Measurements from ENCODE around the gene SEMA3F.
"Not testable (repeated sequence)": the region's sequence is repeated elsewhere in the genome, so short reads cannot be mapped to it uniquely, and the experiment has no call there.

Gene SEMA3F

DNA sequence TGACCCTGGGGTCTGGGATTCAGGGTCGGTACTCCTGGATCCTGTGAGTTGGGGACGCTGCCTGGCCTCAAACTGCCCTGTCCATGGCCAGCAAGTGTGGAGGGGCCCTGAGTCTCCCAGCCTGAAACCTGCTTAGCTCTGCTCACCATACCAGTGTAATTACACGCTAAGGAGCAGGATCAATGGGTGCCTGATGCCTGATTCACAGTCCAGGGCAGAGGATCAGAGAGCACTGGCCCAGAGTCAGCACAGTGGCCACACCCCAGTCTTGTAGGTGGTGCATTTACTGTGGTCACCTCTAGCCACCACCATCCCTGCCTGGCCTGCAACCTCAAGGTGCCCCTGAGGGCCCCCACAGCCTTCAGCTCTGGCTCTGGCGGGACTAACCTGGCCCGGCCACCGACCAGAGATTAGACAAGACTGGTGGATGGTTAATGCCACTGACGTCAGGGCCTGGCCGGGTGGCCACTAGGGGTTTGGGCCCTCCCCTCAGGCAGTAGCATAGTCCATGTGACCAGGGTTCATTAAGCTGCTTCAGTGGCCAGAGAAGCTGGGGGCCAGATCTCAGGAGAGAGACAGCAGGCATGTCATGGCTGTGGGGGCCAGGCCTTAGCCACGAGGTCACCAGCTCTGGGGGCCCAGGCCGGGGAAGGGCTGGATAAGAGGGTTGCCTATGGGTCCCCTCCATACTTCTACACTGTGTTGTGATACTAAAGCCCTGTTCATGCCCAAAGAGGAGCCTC is 46.6 kb downstream of the SEMA3F start:
- DNase-seq: no peak
- in situ Hi-C loops (cut with HindIII; ENCODE audit: low pct_ligation_motif_present, low pct_unique_long_range_greater_than_20kb, low sequenced_read_pairs): no loop called here

DNA sequence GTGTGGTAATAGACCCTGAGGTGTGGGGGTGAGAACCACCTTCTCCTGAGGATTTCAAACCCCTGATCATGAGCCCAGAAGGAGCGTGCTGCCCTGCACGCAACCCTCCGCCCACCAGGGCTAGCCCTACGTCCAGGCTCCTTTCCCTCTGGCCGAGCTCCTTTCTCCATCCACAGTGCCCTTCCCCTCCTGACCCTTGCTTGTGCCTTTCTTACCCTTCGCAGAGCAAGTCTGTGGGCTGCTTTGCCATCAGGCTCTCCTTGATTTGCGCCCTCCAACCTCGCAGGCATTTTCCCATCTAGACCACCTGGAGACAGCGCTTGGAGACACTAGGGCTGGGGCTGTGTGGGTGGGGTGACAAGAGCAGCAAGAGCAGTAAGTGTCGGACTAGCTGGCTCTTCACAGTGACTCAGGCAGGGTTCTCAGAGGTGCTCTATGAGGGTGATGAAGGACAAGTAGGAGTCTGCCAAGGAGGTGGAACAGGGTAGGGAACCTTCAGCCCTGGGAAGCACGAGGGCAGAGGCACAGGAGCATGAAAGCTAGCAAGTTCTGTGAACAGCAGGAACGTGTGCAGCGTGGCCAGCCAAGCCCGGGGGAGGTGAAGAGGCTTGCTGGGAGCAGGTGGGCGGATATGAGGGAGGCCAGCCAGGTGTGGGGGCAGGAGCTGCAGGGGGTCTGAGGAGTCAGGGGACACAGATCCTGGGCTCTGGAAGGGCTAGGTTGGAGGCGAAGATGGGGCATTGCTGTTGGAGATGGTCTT is 47.4 kb downstream of the SEMA3F start:
- no peak for DNase-seq
- in situ Hi-C loops (cut with HindIII; ENCODE audit: low pct_ligation_motif_present, low pct_unique_long_range_greater_than_20kb, low sequenced_read_pairs): no loop called here

DNA sequence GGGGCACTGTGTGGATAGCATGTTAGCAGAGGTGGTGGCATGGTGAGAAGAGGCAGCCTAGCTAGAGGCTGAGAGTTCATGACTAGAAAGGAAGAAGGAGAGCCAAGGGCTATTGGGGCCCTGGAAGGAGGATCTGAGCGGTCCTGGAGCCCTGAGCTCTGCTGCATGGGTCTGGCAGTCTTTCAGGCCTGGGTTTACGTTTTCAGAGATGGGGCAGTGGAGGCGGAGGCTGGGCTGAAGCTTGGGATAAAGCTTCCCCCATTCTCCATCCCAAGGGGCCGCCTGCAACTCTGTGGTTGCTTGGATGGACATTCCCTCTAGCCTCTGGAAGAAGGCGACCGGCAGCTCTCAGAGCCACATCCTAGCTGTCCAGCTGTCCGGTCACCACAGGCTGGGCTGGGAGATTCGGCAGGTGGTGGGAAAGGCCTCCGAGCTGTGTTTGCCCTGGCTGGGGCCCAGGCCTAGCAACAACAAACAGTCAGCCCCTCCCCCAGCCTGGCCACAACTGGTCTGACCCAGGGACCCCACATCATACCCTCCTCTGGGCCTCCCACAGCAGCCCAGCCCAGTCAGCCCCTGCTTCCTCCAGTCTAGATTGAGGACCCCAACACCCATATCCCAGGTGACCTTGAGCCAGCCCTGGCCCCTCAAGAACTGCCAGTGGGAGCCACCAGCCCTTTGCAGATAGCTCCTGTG is 48.1 kb downstream of the SEMA3F start:
- DNase-seq: no peak
- in situ Hi-C loops (cut with HindIII; ENCODE audit: low pct_ligation_motif_present, low pct_unique_long_range_greater_than_20kb, low sequenced_read_pairs): no loop called here

DNA sequence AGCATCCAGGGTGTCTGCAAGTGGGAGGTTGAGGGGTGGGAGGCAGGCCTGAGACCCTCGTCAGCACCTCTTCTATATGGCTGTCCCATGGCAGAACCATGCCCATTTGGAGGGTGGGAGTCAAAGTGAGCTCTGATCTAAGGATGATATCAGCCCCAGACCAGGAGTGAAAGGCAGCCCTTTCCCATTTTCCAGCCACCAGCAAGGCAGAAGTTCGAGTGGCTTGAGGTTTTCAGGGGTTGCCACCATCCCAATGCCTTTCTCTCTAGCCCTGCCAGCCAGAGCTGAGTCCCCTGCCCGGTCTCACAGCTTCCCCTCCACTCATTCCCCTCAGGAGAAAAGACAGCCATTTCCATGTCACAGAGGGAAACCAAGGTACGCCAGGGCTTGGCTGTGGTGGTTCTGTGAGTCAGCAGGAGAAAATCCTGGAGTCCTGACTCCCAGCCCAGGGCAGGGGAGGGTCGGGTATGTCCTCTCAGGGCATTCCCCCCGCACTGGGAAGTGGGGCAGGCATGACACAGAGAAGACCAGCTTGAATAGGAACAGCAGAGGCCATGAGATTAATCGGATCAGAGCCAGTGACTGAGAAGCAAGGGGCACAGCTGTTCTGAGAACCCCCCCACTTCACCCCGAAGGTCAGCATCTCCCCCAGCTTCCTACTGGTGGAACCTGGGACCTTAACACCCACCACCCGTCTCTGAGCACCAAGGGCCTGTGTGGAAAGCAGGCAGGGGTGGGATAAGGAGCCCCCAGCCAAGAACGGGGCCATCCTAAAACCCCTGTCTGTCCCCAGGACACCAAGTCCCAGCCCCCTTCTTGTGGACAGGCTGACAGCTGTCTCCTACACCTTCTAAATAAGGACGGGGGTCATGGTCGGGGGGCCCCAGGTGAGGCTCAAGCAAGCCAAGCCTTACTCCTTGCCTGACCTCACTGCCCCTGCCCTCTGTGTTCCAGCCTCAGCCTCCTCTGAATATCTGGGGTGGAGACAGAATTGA is 49.0 kb downstream of the SEMA3F start:
- DNase-seq: no peak
- in situ Hi-C loops (cut with HindIII; ENCODE audit: low pct_ligation_motif_present, low pct_unique_long_range_greater_than_20kb, low sequenced_read_pairs): no loop called here

DNA sequence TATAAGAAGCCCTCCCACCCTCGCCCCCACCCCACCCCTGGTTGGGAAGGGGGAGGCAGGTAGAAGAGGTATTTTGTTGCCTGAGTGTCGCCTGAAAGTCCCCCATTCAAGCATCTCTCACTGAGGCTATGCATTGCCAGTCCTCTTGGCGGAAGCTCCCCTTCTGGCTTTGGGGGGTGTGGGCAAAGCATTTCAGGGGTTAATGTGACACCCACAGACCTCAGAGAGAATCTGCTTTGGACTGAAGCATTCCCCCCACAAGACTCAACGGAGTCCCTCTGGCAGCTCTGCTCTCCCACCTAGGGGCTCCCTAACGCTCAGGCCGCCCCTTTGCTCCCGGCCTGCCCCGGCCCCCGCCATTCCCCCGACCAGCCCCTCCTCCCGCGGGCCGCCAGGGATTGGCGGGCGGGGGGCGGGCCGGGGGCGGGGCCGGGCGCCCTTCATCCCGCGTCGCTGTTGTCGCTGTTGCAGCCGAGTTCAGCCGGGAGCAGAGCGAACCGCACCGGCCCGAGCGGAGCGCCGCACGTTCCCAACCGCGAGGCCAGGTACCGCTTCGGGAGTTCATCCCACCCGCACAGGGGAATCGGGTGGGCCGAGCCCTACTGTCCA is 49.8 kb downstream of the SEMA3F start, which contains the start of gene SLC38A3:
SLC38A3 (plus strand) TSS at position 468 of the 609 bp plus-strand sequence. CDS start 8,929 bp downstream, outside the sequence.
- no peak for DNase-seq
- in situ Hi-C loops (cut with HindIII; ENCODE audit: low pct_ligation_motif_present, low pct_unique_long_range_greater_than_20kb, low sequenced_read_pairs): no loop called here

- DNase-seq: no peak
- in situ Hi-C loops (cut with HindIII; ENCODE audit: low pct_ligation_motif_present, low pct_unique_long_range_greater_than_20kb, low sequenced_read_pairs): no loop called here
Observed at GRCh38 chr3:50205413-50206276, 50.5 kb downstream of the SEMA3F start.

GRCh38 chr3:50207359-50208042 is 52.4 kb downstream of the SEMA3F start:
- no peak for DNase-seq
- in situ Hi-C loops (cut with HindIII; ENCODE audit: low pct_ligation_motif_present, low pct_unique_long_range_greater_than_20kb, low sequenced_read_pairs): no loop called here

DNA sequence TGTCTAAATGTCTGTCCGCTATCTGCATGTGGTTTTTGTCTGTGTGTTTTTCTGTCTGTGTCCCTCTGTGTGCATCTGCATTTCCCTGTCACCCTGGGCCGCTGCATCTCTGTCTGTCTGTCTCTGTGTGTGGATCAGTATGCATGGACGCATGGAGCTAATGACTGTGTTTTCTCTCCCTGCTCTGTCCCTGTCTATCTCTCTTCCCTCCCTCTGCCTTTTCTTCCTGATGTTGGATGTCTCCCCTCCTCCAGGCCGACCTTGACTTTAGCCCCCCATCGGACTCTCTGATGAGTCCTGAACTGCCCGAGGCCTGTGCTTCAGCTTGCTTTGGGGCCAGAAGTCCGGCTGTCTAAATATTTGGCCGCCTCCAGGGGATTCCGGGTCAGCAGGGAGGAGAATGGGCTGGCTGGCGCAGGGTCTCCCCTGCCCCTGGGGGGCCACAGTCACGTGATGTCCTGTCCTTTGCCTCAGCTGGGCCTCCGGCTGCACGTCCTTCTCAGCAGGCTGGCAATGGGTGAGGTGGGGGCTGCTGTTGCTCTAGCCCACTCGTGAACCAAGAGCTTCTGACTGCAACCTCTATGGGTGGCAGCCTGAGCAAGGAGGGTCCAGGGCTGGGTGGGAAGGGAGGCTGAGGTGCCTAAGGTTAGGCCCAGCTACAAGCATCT is 53.7 kb downstream of the SEMA3F start:
- in situ Hi-C loops (cut with HindIII; ENCODE audit: low pct_ligation_motif_present, low pct_unique_long_range_greater_than_20kb, low sequenced_read_pairs): no loop called here
- no peak for DNase-seq

DNA sequence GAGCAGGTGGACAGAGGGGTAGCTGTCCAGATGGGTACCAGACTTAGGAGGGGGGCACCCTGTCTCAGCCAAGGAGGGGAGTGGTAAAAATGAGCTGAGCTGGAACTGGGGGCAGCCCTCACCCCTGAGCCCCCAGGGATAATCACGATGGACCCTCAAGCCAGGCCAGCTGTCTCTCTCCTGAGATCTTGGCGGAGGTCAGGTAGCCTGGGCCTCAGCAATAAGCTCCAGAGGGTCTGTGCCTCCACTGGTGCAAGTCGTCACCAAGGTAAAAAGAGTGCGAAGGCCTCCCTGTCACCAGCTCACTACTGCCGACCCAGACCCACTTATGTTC is 55.0 kb downstream of the SEMA3F start:
- in situ Hi-C loops (cut with HindIII; ENCODE audit: low pct_ligation_motif_present, low pct_unique_long_range_greater_than_20kb, low sequenced_read_pairs): no loop called here

DNA sequence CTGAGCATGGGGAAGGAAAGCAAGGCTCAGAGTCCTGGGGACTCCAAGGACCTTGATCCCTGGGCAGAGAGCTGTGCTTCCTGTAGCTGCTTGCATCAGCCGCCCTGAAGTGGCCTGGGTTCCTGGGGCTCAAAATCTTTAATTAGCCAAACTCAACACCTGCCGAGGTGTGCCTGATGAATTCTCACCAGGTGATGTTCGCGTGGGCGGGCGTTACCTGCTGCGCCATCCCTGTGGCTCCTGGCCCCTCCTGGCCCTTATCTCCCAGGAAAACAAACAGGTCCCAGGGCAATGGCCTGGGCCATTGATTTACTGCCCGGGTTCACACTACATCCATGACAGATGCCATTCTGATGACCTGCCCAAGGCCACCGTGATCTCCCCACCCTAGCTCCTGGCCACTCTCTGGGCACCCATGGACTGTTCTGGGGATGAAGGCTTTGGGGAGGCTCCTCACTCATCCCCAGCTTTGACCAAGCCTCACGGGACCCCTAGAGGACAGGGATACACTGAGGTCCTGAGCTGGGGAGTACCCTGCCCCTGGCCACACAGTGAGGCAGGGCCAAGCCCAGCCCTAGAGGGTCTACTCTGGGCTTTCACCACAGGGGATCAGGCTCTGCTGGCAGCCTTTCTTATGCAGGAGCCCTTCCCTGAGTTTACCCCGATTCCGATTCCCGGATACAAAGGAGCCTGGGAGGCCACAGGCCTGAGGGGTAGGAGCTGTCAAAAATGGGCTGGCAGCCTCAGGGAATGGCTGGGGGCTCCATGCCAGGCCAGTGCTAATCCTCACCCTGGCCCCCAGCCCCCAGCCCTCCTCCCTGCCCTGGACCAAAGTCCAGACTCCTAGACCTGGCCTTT is 55.6 kb downstream of the SEMA3F start:
- DNase-seq: no peak
- in situ Hi-C loops (cut with HindIII; ENCODE audit: low pct_ligation_motif_present, low pct_unique_long_range_greater_than_20kb, low sequenced_read_pairs): no loop called here

More for the DNA sequence above, 55.0 kb downstream of the SEMA3F start:
- no peak for DNase-seq

- in situ Hi-C loops (cut with HindIII; ENCODE audit: low pct_ligation_motif_present, low pct_unique_long_range_greater_than_20kb, low sequenced_read_pairs); DNase-seq: not testable (repeated sequence)
Observed at GRCh38 chr3:50211368-50211717, 56.2 kb downstream of the SEMA3F start.

- in situ Hi-C loops (cut with HindIII; ENCODE audit: low pct_ligation_motif_present, low pct_unique_long_range_greater_than_20kb, low sequenced_read_pairs): no loop called here
- no peak for DNase-seq
Observed at GRCh38 chr3:50211930-50212329, 56.8 kb downstream of the SEMA3F start.

GRCh38 chr3:50212502-50212901 is 57.4 kb downstream of the SEMA3F start:
- DNase-seq: no peak
- in situ Hi-C loops (cut with HindIII; ENCODE audit: low pct_ligation_motif_present, low pct_unique_long_range_greater_than_20kb, low sequenced_read_pairs): no loop called here

GRCh38 chr3:50212971-50213370 is 57.8 kb downstream of the SEMA3F start:
- in situ Hi-C loops (cut with HindIII; ENCODE audit: low pct_ligation_motif_present, low pct_unique_long_range_greater_than_20kb, low sequenced_read_pairs): no loop called here
- DNase-seq: no peak

- DNase-seq: no peak
- in situ Hi-C loops (cut with HindIII; ENCODE audit: low pct_ligation_motif_present, low pct_unique_long_range_greater_than_20kb, low sequenced_read_pairs): no loop called here
Observed at GRCh38 chr3:50213373-50213772, 58.2 kb downstream of the SEMA3F start.
